Fibroblast of skin of right quadriceps (primary cell): ENCODE results near the gene THPO.
"Not testable (repeated sequence)": the region's sequence is repeated elsewhere in the genome, so short reads cannot be mapped to it uniquely, and the experiment has no call there.

Experiments used
- DNase-seq: peaks from one replicate; pipeline ENCODE4 v3.0.0-alpha.2; 2013

THPO gene

DNA sequence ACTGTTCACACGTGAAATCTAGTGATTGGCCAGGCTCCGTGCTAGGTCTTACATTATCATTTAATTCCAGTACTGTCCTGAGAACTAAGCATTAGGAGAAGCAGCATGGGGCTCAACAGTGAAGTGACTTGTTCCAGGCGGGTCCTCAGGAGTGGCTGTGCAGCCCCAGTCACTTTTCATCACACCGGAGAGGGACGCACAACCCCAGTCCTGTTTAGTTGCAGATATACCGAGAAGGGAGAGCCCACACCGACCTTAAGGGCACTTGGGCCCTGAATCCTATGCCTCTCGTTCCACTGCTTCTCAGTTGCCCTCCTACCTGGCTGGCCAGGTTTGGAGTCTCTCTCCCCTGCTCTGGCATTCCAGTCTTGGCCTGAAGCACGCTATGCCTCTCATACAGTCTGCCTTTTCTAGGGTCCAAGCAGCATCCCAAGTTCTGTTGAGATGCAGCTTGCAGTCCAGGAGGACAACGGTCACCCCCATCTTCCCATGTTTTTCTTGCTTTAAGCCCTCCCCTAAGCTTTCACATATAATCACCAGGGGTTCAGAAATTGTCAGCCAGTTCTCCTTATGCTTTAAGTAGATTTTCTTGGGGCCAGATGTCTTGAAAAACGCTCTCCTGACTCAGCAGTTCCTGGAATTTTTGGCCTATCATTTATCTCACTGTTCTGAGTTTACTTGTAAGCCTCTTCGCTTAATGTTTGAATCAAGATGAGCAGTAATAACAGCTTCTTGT, 30.5 kb downstream of the THPO start:
- no peak for DNase-seq

- DNase-seq: no peak
These were observed 31.4 kb downstream of the THPO start for GRCh38 chr3:184346480-184347190.

DNA sequence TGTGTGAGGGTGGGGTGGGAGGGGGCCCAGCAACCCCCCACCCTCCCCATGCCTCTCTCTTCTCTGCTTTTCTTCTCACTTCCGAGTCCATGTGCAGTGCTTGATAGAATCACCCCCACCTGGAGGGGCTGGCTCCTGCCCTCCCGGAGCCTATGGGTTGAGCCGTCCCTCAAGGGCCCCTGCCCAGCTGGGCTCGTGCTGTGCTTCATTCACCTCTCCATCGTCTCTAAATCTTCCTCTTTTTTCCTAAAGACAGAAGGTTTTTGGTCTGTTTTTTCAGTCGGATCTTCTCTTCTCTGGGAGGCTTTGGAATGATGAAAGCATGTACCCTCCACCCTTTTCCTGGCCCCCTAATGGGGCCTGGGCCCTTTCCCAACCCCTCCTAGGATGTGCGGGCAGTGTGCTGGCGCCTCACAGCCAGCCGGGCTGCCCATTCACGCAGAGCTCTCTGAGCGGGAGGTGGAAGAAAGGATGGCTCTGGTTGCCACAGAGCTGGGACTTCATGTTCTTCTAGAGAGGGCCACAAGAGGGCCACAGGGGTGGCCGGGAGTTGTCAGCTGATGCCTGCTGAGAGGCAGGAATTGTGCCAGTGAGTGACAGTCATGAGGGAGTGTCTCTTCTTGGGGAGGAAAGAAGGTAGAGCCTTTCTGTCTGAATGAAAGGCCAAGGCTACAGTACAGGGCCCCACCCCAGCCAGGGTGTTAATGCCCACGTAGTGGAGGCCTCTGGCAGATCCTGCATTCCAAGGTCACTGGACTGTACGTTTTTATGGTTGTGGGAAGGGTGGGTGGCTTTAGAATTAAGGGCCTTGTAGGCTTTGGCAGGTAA, 32.5 kb downstream of the THPO start:
- peak; percentile 58 for DNase-seq

GRCh38 chr3:184344579-184345316, 33.3 kb downstream of the THPO start:
- no peak for DNase-seq

- DNase-seq: no peak
These were observed 34.7 kb downstream of the THPO start for GRCh38 chr3:184343200-184343876.

GRCh38 chr3:184341925-184342324, 36.1 kb downstream of the THPO start:
- DNase-seq: no peak

DNA sequence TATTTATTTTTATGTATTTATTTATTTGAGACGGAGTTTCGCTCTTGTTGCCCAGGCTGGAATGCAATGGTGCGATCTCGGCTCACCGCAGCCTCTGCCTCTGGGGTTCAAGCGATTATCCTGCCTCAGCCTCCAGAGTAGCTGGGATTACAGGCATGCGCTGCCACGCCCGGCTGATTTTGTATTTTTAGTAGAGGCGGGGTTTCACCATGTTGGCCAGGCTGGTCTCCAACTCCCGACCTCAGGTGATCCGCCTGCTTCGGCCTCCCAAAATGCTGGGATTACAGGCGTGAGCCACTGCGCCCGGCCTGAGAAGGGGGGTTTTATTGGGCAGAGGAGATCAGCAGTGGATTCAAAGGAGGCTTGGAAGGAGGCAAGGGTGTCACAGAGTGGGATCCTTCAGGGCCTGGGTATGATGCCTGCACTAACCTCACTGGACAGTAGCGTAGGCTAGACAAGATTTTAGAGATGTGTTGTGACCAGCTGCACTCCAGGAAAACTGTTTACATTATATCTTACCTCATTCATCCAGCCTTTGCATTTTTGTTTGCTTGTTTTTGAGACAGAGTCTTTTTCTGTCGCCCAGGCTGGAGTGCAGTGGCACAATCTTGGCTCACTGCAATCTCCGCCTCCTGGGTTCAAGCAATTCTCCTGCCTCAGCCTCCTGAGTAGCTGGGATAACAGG, 38.4 kb downstream of the THPO start:
- DNase-seq: not testable (repeated sequence)

- no peak for DNase-seq
These were observed 39.0 kb downstream of the THPO start for GRCh38 chr3:184339001-184339400.

DNA sequence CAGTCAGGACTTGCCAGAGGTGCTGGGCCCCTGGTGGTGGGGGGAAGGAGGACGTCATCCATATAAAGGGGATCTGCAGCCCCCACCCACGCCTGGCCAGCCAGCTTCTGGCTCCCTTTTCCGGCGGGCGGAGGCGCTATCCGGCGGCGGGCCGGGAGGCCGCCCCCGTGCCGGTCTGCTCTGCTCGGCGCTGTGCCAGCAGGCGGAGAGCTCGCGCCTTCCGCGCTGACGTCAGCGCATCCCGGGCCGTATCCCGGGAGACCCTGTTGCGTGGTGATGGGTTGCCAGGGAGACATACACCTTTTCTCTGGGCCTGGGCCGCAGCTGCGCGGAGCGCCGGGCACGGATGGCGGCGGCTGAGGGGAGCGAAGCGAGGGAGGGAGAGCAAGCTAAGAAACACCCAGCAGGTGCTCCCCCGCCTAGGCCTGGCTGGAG, 39.5 kb downstream of the THPO start:
- DNase-seq: peak; percentile 82

GRCh38 chr3:184337981-184338380, 40.0 kb downstream of the THPO start:
- no peak for DNase-seq

GRCh38 chr3:184337399-184337714, 40.6 kb downstream of the THPO start, which contains the start of gene FAM131A:
Gene FAM131A, plus strand, starts transcription at chr3:184337600. Its CDS starts 31 bp downstream, at chr3:184337631.
- DNase-seq: peak; percentile 34

GRCh38 chr3:184336547-184337398, 41.2 kb downstream of the THPO start:
- DNase-seq: peak; percentile 48

DNA sequence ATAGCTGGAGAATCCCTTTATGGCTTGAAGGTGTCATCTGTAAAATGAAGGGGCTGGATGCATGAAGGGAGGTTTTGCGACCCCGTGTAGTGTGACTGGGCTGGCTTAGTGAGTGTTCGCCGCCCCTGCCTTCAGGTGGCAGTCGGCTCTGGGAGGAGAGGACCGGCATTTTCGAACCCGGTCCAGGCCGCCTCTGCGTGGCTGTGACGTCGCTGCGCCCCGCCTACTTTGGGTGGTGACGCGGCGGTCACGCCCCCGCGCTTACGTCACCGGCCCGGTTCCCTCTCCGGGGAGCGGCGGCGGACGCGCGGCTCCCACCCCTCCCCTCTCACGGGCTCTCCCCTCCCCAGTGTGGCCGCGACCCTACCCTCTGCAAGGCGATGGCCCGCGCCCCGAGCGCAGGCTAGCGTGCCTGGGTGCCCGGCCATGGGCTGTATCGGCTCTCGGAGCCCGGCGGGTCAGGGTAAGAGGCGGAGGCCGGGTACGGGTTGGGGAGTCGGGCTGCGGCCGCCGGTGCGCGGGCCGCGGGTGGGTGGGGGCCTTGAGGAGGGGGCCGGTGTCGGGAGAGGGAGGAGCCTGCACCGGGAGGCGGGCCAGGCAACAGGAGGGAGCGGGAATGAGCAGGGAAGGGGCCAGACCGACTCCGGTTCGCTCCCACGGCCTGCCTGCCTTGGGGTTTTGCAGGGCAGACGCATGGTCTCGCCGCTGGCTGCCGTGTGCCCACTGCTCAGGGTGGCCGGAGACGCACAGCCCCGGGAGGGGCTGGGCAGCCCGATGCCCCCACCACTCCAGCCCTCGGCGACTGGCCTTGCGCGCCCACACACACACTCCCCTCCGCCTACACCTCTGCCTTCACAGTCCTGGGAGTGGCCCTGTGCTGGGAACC, 42.1 kb downstream of the THPO start:
- peak; percentile 78 for DNase-seq

DNA sequence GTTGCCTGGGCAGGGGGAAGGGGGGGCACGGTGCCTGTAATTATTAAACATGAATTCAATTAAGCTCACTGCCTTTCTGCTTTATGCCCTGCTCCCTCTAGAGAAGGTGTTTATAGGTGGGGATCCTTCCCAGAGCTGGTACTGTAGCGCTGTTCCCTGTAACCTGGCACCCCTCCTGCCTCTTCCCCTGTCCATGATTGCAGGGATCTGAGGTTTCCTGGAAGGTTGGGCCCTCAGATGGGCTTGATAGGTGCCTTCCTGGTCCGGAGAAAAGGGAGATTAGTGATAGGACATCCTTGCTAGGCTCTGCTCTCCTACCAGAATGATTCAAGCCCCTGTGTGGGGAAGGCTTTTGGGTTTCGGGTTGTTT, 42.7 kb downstream of the THPO start:
- no peak for DNase-seq

- peak; percentile 57 for DNase-seq
These were observed 43.4 kb downstream of the THPO start for GRCh38 chr3:184334470-184335158.

DNA sequence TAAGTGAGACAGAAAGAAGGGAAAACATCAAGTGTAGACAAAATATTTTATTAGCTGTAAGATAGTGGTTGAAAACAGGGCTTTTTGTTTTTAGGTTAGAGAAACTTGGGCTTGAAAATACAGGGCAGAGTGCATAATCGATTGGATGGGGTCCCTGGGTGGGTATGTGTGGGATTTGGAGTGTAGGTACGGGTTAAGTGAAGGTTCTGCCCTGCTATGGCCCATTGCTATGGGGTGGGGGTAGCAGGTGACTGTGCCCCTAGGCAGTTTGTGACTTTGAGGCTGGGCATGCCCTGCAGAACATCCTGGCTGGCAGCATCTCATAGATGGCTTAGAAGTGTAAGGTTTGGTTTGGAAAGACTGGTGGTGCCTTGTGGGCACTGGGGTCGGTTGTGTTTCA, 44.3 kb downstream of the THPO start:
- DNase-seq: no peak

- DNase-seq: no peak
These were observed 44.8 kb downstream of the THPO start for GRCh38 chr3:184333190-184333589.

DNA sequence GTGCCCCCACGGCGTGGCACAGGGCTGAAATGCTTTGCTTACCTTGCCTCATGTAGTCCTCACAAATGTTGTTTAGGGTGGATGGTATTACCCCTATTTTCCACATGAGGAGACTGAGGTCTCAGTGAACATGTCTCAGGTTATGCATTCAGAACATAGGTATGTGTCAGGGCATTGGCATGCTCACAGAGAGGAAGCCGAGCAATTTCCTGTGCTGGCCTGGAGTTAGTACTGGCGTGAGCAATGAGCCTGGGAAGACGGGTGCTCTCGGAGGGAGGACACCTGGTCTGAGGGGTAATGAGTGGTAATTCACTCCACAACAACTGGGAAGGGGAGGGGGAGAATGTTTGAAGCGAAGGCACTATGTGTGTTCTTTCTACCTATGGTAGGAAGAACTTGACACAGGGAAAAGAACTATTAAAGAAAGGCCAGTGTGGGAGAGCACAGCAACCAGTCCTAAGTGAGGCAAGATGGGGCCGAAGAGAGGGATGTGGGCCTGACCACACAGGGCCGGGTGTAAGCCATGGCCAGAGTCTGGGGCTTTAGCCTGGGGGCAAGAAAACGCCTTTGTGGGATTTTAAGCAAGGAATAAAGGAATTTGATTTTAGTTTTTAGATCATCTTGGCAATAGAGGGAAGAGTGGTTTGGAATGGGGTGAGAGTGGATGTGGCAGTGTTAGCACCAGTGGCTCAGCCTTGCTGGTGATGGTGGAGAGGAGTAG, 45.5 kb downstream of the THPO start:
- DNase-seq: peak; percentile 87
